Vagina (tissue), 2 donors: ENCODE results near the gene CENPW.

Experiments used
- POLR2A ChIP-seq, 2 donors: fragments of 450-650 bp; IDR thresholded peaks; one replicate each; pipeline ENCODE4 v1.6.1; 2017; ENCODE audit warnings: antibody characterized with exemption in 2 of 2, mild to moderate bottlenecking in 2 of 2, moderate library complexity in 2 of 2
- TF ChIP-seq, protein P1 (sequence below), 3 experiments: fragments of 450-650 bp in 2 of 3; fragments of 200-600 bp in 1 of 3; sonication (generic) in 1 of 3; IDR thresholded peaks; one replicate each; pipeline ENCODE4 v1.5.1; 2017 to 2019; ENCODE audit warnings: antibody characterized with exemption in 3 of 3, mild to moderate bottlenecking in 2 of 3, moderate library complexity in 2 of 3

DNA sequence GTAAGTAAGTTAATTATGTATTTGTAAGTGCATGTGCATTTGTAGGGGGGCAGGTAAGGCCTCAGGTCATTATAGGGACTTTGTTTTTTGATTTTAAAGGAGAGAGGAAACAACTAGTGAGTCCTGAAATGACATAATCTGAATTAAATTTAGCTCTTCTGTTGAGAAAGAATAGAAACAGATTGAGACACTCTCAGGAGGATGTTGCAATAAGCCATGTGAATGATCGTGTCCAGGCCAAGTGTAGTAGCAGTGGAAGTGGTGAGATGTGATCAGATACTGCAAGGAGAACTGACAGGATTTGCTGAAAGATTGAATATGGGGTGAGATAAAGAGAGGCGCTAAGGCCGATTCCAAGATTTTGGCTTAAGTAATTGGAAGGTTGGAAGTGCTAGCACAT, 2.6 kb upstream of the CENPW start:
- TF ChIP-seq, protein P1, sequence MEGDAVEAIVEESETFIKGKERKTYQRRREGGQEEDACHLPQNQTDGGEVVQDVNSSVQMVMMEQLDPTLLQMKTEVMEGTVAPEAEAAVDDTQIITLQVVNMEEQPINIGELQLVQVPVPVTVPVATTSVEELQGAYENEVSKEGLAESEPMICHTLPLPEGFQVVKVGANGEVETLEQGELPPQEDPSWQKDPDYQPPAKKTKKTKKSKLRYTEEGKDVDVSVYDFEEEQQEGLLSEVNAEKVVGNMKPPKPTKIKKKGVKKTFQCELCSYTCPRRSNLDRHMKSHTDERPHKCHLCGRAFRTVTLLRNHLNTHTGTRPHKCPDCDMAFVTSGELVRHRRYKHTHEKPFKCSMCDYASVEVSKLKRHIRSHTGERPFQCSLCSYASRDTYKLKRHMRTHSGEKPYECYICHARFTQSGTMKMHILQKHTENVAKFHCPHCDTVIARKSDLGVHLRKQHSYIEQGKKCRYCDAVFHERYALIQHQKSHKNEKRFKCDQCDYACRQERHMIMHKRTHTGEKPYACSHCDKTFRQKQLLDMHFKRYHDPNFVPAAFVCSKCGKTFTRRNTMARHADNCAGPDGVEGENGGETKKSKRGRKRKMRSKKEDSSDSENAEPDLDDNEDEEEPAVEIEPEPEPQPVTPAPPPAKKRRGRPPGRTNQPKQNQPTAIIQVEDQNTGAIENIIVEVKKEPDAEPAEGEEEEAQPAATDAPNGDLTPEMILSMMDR (IDR thresholded peaks at IDR 0.05): no peak
- TF ChIP-seq POLR2A (IDR thresholded peaks at IDR 0.05): no peak
